A549 treated with GW870086 at 1 μM for 4 hours (cell line): ENCODE data around the gene PTPA. TPM values are rescaled to one million over a fixed set of nuclear protein-coding genes. Genes with fewer than 3 reads are reported as not detected.

Experiments used
- total RNA-seq: library from RNA; stranded (reverse); fragments of 200-300 nt; extraction: Qiagen RNA extraction; gene quantifications from 5 replicates; pipeline ENCODE4 v1.2.3, GENCODE V29; 2022; ENCODE audit warnings: low read depth

PTPA gene
- total RNA-seq: 112 to 138 TPM (median 134 TPM) in 5 replicates

GRCh38 chr9:129110740-129111527 lies at the start of gene PTPA, which contains the start of gene CRAT:
Gene PTPA (plus strand): TSS chr9:129111415. CDS start chr9:129111601, 186 bp downstream.
Gene CRAT (minus strand): TSS chr9:129110793. CDS start chr9:129110509, 284 bp downstream.

GRCh38 chr9:129080601-129081387 lies 30.4 kb upstream of the PTPA start, which contains the start of gene DOLPP1:
Gene DOLPP1 (plus strand): TSS chr9:129081111. CDS start chr9:129081132, 21 bp downstream.

DNA sequence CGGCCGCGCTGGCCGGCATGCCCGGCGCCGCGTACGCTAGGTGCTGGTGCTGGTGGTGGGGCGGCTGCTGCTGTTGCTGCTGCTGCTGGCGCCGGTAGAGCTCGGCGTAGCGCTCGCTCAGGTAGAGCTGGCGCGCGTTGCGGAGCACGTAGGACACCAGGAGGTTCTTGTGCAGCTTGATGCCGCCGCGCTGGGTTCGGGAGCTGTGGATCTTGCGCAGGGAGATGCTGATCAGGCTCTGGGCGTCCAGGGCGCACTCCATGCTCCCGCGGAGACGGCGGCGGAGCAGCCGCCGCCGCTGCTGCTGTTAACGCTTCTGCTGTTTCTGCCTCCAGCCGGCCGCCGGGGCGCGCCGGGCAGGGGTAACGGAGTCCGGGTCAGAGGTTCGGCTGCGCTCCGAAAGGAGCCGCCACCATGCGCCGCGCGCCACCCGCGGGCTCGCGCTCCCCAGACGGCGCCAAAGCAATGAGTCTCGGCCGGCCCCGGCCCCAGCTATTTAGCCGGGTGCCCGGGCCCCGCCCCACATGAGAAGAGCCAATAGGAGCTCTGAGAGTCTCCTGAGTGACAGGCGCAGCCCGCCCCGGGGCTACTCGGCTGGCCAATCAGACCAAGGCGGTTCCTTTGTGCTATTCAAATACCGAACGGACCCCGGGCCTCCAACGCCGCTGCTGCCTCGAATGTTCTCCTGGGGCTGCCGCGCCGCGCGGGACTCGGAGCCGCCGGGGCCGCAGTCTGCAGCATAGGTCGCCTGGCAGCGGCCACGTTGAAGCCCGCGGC lies 66.8 kb downstream of the PTPA start, which contains the start of gene IER5L:
Gene IER5L (minus strand): TSS at position 471 of the 777 bp plus-strand sequence. CDS start 209 bp downstream, at position 262.

Other genes with a start within 250 kb of the PTPA start
- gene KYAT1, start 229.5 kb upstream of the PTPA start, total RNA-seq: 9.6 to 12.9 TPM (median 11.2 TPM) in 5 replicates
- 78.7 to 100 TPM (median 97.4 TPM) in 5 replicates for gene LRRC8A, start 229.3 kb upstream of the PTPA start, total RNA-seq
- gene PHYHD1, start 190.4 kb upstream of the PTPA start, total RNA-seq: 0.48 TPM in 1 of 5 replicates, not detected in the others
- 33.4 to 41.3 TPM (median 36.7 TPM) in 5 replicates for gene DOLK, start 163.8 kb upstream of the PTPA start, total RNA-seq
- gene NUP188, start 163.7 kb upstream of the PTPA start, total RNA-seq: 37.0 to 45.2 TPM (median 38.9 TPM) in 5 replicates
- gene SH3GLB2, start 83.1 kb upstream of the PTPA start, total RNA-seq: 33.8 to 53.5 TPM (median 49.7 TPM) in 5 replicates
- gene MIGA2, start 74.8 kb upstream of the PTPA start, total RNA-seq: 13.3 to 15.5 TPM (median 13.5 TPM) in 5 replicates
- 16.6 to 21.1 TPM (median 18.2 TPM) in 5 replicates for gene DOLPP1, start 30.3 kb upstream of the PTPA start, total RNA-seq
- gene CRAT, start 622 bp upstream of the PTPA start, total RNA-seq: 23.0 to 31.3 TPM (median 28.3 TPM) in 5 replicates
- 32.4 to 56.7 TPM (median 54.1 TPM) in 5 replicates for gene IER5L, start 66.8 kb downstream of the PTPA start, total RNA-seq